ENCODE results near the gene SYNE1. TPM values are rescaled to one million over a fixed set of nuclear protein-coding genes. Genes with fewer than 3 reads are reported as not detected.

Gene SYNE1
- total and polyA plus RNA-seq, 9 donors: 70.4 to 279 (median 154) TPM

DNA sequence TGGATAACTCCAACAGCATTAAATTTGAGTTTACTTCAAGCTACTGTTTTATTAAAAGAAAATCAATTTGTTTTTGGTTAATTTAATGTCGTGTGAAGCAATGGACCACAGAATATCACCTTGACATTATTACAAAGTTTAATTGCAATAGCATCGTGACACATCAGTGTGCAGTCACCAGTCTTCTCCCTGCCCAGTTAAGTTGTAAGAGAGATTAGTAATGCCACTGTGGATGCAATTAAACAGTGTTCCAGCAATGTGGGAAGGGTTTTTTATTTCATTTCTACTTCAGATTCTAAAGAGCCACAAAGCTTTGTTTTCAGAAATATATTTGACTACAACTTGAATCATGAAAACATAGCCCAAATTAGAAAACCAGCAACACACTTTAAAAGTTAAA lies 128.7 kb downstream of the SYNE1 start:
- 17 to 52% (median 26%) methylated on average over 2 of the region's 2 CpGs for WGBS, 3 donors

DNA sequence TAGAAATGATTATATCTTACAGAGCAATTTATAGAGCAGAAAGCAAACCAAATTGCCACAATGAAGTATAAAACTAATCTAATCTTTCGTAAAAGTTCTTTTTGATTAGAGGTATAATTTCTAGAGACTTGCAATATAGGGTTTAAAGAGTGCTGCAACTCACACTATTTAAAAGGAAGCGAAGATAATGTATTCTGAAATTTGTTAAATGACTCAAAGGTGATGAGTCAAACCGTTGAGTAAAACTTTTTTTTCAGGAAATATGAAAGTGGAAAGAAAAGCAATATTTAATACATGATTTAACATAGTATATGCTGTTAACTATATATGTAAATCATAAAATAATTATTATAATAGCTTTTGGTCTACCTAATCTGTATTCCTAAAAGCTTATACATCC lies 133.6 kb downstream of the SYNE1 start:
- no peaks in the 10 kb centered on the region for H3K36me3 ChIP-seq
- no peak for DNase-seq
- H3K4me3 ChIP-seq: no peak overlapping the region
- 80 to 89% (median 87%) methylated on average over 3 of the region's 3 CpGs for WGBS, 3 donors
- no peaks in the 10 kb centered on the region for H3K9me3 ChIP-seq
- H3K27me3 ChIP-seq: no peaks in the 10 kb centered on the region
- intact Hi-C loops (cut with DNase I): no loop called here
- no peaks in the 10 kb centered on the region for H3K4me1 ChIP-seq (ENCODE audit: insufficient read depth)
- H3K27ac ChIP-seq: no peak overlapping the region
- TF ChIP-seq, protein P1, sequence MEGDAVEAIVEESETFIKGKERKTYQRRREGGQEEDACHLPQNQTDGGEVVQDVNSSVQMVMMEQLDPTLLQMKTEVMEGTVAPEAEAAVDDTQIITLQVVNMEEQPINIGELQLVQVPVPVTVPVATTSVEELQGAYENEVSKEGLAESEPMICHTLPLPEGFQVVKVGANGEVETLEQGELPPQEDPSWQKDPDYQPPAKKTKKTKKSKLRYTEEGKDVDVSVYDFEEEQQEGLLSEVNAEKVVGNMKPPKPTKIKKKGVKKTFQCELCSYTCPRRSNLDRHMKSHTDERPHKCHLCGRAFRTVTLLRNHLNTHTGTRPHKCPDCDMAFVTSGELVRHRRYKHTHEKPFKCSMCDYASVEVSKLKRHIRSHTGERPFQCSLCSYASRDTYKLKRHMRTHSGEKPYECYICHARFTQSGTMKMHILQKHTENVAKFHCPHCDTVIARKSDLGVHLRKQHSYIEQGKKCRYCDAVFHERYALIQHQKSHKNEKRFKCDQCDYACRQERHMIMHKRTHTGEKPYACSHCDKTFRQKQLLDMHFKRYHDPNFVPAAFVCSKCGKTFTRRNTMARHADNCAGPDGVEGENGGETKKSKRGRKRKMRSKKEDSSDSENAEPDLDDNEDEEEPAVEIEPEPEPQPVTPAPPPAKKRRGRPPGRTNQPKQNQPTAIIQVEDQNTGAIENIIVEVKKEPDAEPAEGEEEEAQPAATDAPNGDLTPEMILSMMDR (IDR thresholded peaks at IDR 0.05): no peak
- TF ChIP-seq EP300 (IDR thresholded peaks at IDR 0.05) (no peak), POLR2A (IDR thresholded peaks at IDR 0.05) (no peak)

More for the DNA sequence above, 128.7 kb downstream of the SYNE1 start:
- intact Hi-C loops (cut with DNase I): no loop called here
- H3K9me3 ChIP-seq: no peaks in the 10 kb centered on the region
- H3K4me3 ChIP-seq: no peak overlapping the region
- H3K4me1 ChIP-seq (ENCODE audit: insufficient read depth): no peaks in the 10 kb centered on the region
- DNase-seq: no peak
- no peaks in the 10 kb centered on the region for H3K36me3 ChIP-seq
- TF ChIP-seq EP300 (IDR thresholded peaks at IDR 0.05) (no peak), POLR2A (IDR thresholded peaks at IDR 0.05) (no peak)
- TF ChIP-seq, protein P1 (IDR thresholded peaks at IDR 0.05): no peak
- no peak overlapping the region for H3K27ac ChIP-seq
- H3K27me3 ChIP-seq: no peaks in the 10 kb centered on the region

DNA sequence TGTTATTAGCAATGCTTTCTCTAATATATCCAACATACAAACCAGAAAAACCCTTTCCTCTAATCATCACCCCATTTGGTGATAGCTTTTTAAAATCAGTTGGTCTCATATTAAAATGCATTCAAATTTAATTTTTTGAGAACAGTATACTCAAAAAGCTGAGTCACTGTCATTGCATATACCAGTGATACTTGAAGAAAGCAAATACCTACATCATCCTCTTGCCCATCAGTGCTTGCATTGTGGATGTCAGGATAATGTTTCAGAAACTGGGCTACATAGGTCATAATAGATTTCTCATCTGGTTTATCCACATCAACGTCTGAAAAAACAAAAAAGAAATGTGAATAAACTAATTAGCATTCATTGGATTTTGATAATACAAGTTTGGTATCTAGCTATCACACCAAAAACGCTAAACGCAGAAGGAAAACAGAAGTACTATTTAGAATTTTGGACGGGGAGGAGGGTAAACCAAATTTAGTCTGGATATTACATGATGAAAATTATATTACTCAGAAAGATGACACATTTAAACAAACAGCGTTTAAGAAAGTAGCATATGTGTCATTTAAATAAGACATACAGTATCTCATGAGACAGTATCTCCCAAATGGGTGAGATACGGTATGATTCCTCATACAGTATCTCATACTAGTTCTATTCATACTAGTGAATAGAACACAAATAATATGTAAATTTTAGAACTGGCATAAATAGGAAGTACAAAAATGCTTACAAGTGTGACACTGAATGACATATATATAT lies 134.6 kb downstream of the SYNE1 start:
- DNase-seq: no peak
- Histone ChIP-seq H3K27ac (no peak overlapping the region), H3K27me3 (no peaks in the 10 kb centered on the region), H3K4me1 (ENCODE audit: insufficient read depth) (no peaks in the 10 kb centered on the region), H3K9me3 (no peaks in the 10 kb centered on the region), H3K36me3 (no peaks in the 10 kb centered on the region), H3K4me3 (no peak overlapping the region)
- 82 to 90% (median 84%) methylated on average over 6 of the region's 6 CpGs for WGBS, 3 donors
- intact Hi-C loops (cut with DNase I): no loop called here
- no peak for TF ChIP-seq EP300 (IDR thresholded peaks at IDR 0.05)
- TF ChIP-seq POLR2A (IDR thresholded peaks at IDR 0.05): no peak
- TF ChIP-seq, protein P1 (IDR thresholded peaks at IDR 0.05): no peak

DNA sequence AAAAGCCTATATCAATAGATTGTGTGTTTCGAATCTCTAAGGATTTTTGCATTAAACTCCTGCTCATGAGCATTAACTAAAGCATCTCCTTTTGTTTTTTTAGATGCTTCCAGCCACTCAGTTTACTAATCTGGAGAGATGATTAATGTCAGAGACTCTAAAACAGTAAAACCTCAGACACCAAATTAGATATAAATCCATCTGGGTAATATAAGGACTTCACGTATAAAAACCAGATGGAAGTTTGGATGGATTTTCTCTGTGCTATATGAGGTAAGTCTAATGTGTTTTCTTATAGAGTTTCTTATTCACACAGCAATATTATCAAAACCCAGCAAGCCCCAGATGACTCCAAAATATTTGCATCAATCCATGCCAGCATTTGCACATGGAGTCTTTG lies 137.2 kb downstream of the SYNE1 start:
- Histone ChIP-seq H3K4me3 (no peak overlapping the region), H3K27me3 (no peaks in the 10 kb centered on the region), H3K9me3 (no peaks in the 10 kb centered on the region), H3K4me1 (ENCODE audit: insufficient read depth) (no peaks in the 10 kb centered on the region), H3K27ac (no peak overlapping the region), H3K36me3 (no peaks in the 10 kb centered on the region)
- intact Hi-C loops (cut with DNase I): no loop called here
- 92 to 94% (median 93%) methylated on average over 2 of the region's 2 CpGs for WGBS, 3 donors
- TF ChIP-seq, protein P1 (IDR thresholded peaks at IDR 0.05): no peak
- TF ChIP-seq EP300 (IDR thresholded peaks at IDR 0.05): no peak
- TF ChIP-seq POLR2A (IDR thresholded peaks at IDR 0.05): no peak
- no peak for DNase-seq

Measured in ovary (tissue), 9 donors.